ENCODE data around the gene RBM20.
"Not testable (repeated sequence)": the region's sequence is repeated elsewhere in the genome, so short reads cannot be mapped to it uniquely, and the experiment has no call there.

The RBM20 gene

DNA sequence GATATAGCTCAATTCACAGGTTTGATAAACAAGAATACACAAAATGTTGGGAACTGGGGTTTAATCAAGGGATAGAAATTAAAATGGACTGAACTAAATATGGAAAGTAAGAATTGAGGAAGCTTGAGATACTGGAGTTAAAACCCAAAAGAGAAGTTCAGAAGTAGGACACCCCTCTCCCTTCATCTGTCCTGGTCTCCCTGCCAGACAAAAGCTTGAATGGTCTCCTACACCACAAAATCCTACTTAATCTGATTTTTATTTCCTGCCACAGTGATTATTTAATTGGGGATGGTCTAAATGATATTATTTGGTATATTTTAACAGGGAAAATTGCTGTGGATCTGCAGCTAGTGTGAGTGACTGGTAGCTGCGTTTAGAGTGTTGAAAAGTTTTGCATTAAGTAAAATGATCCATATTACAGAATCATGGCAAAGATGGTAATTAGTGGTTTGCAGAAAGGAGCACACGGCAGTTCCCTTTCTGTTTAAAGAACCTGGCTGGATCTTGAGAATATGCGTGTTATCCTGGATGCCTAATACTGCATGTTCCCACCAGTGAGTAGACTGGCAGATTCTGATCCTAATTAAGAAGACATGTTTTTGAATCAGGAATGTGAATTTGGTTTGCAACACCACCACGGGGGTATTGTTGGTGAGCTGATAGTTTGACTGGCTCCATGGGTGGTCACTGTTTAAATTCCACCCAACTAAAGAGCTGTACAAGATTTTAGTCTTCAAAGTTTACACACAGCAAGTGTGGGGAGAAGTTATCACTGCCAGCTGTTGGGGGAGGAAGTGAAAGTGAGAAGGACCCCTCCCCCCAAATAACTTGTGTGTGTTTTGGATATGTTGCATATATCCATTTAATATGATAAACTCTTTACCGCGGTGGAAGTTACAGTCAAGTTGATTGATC is 5.5 kb downstream of the RBM20 start:
- DNase-seq = no peak

DNA sequence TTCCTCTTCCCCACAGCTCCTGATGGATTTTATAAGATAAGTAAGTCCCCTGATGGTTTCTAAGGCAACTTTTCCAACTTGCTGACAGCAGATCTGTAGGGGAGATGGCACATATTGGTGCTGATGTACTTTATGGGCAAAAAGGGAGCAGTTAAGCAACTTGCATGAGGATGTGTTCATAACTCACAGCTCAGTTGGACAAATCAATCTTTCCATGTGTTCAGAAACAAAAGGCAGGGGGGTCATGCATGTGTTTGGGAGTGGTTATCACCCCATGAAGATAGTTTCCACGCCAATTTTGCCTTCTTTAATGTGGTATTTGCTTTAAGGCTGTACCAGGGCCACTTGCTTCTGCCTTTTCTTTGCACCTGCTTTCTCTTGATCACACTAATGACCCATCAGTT is 6.1 kb downstream of the RBM20 start:
- DNase-seq = no peak

DNA sequence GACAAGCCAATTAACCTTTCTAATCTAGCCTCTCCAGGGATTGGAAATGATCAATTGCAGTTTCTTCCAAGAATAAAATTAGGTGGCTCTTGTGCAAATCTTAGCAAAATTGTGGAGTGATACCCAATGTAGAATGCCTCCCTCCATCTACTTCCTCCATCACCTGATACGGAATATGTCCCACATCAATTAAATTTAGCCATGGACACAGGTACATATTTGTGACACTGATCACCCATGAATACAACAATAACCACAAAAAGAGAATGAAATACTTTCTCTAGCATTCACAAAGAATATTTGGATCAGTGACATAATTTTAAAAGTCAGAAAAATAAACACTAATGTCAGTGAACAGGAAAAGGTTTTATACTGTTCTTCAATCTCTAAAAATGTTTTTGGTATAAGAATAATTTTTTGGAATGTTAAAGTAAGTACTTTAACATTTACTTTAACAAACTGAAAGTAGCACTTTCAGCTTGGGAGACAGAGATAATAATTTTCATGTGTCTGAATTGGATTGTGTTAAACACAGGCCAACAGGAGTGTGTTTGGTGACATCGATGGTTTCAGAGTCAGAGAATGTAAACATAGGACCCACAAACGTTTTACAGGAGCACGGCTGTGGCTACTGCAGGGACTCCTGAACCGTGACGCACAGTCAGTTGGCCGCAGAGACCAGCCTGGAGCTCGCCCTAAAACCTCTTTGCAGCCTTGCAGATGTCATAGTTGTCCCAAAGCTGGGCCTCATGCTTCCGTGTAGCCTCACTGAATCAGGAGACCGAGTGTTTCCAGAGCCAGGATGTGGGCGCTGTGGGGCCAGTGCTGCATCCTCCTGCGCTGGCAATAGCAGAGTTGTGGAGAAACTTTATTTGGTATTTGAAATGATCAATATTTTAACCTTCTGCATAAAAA is 7.2 kb downstream of the RBM20 start:
- DNase-seq = no peak

DNA sequence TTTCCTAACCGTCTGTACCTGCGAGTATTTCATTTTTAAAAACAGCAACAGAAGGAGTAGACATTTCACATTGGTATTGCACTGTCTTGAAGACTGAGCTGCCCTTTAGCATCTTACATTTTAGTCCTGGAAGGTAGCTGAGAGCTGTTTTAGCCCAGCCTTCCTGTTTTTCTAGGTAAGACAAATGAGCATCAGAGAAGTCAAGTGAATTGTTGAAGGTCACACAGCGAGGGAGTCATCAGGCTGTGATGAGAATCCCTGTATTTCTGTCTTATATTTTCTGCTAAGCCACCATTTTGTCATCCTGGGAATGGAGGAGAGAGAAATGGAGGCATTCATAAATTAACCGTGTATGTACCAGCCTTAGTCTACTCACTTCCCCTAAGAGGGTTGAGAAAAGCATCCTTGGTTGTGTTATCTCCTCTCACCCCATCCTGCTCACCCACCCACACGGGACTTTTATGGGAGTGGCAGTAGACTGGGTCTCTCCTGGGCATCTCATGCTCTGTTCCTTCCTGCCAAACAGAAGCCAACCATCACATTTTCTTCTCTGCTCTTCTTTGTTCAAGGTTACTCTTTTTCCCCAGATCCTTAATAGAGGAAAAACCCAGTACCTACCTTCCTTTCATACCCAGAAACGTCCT is 8.5 kb downstream of the RBM20 start:
- no peak for DNase-seq

DNA sequence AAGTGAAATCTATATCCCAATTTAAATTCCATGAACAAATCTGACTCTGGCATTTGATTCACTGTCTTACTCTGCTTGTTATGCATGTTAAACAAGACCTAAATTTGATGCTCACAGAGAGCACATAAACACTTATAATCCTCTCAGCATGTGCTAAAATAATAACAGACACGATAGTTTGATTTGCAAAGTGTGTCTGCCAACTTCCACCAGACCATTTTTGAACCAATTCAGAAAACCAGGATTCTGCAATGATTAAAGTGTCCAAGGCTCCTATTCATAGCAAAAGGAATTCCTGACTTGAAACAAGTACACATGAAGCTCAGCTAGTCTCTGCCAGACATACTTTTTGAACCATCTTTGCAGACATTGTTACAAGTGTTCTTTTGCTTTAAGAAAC is 11.2 kb downstream of the RBM20 start:
- DNase-seq = no peak

DNA sequence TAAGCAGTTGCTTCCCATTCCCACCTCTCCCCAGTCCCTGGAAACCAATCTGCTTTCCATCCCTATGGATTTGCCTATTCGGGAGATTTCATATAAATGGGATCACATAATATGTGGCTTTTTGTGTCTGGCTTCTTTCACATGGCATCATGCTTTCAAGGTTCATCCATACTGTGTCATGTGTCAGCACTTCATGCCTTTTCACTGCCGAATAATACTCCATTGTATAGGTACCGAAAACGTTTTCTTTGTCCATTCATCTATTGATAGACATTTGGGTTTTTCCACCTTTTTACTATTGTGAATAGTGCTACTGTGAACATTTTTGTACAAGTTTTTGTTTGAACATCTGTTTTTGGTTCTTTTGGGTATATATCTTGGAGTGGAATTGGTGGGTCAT is 12.5 kb downstream of the RBM20 start:
- no peak for DNase-seq

DNA sequence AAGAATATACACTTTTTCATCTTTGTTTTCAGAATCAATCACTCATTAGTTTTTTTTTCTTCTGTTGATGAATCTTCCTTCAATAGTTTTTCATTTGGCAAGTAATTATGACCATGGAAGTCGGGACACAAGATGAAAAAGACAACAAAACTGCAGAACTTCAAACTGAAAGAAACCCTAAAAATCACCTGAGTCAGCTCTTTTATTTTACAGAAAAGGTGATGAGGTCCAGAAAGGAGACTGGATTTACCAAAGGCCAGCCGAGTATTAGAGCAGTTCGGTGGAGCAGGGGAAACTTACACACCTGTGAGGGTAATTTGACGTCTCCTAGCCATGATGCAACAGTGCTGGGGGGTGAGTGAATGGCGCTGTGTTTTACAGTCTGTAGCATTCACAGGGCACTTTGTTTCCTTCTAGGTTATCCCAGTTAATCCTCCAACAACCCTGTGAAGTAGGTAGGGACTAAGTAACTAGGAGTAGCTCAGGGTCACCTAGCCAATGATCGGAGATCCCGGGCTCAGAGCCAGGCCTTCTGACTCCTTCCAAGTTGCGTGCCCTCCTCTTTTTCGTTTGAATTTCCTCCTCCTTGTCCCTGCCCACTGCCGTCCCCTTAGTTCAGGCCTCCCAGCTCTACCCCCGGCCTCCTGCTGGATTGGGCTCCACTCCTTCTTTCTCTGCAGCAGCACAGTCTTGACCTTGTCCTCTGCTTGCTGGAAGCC is 14.0 kb downstream of the RBM20 start:
- DNase-seq = no peak

DNA sequence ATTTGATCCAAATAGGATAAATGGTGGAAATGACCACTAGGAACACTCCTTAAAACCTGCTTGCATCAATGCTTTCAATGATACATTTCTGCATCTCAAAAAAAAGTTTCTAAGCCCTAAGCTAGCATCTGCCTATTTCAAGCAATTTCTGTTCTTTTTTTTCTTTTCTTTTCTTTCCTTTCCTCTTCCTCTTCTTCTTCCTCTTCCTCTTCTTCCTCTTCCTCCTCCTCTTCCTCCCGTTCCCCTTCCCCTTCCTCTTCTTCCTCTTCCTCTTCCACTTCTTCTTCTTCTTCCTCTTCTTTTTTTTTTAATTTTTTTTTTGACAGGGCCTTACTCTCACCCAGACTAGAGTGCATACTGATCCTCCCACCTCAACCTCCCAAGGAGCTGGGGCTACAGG is 15.4 kb downstream of the RBM20 start:
- no peak for DNase-seq

DNA sequence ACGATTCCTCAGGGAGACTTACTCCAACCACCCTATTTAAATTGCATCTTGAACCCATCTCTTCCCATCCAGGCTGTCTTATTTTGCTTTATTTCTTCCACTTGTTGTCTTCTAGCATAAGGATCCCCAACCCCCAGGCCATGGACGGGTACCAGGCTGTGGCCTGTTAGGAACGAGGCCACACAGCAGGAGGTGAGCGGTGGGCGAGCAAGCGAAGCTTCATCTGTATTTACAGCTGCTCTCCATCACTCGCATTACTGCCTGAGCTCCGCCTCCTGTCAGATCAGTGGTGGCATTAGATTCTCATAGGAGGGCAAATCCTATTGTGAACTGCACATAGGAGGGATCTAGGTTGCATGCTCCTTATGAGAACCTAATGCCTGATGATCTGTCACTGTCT is 16.2 kb downstream of the RBM20 start:
- DNase-seq = not testable (repeated sequence)

DNA sequence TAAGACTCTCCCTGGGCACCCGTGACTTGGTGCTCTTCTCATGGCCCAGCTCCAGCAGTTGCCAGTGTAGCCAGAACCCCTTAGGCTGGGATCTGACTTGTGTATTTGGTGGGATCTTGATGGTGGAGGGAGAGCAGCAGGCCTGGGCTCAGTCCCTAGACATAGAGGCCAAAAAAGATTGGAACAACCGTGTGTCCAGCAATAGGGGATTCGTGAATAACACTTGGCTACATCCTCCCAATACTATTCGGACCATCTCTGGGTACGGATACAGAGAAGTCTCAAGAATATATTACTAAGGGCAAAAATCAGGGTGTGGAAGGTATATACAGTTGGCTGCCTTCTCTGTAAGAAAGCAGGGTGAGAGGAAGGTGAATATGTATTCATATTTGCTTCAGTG is 17.2 kb downstream of the RBM20 start:
- no peak for DNase-seq

DNA sequence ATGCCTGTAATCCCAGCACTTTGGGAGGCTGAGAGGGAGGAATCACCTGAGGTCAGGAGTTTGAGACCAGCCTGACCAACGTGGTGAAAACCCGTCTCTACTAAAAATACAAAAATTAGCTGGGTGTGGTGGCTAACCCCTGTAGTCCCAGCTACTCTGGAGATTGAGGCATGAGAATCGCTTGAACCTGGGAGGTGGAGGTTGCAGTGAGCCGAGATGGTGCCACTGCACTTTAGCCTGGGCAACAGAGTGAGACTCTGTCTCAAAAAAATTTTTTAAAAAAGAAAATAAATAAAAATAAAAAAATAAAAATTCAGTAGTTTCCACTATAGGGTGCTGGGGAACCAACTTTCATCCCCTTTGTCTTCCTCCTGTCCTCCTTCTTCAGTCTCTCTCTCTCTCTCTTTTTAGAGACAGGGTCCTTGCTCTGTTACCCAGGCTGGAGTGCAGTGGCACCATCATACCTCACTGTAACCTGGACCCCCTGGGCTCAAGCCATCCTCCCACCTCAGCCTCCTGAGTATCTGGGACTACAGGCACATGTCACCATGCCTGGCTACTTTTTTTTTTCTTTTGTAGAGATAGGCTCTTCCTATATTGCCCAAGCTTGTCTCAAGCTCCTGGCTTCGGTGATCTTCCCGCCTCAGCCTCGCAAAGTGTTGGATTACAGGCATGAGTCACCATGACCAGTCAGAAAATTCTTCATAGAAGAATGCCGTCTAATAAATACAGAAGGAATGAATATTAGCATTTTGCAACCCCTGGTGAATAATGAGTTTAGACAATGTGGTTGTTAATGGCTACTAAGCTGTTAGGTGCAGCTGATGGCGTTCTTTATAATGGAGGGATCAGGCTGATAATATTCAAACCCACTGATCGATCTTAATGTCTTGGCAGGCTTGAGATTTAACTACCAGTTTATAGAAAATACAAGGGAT is 20.6 kb downstream of the RBM20 start:
- DNase-seq = no peak

DNA sequence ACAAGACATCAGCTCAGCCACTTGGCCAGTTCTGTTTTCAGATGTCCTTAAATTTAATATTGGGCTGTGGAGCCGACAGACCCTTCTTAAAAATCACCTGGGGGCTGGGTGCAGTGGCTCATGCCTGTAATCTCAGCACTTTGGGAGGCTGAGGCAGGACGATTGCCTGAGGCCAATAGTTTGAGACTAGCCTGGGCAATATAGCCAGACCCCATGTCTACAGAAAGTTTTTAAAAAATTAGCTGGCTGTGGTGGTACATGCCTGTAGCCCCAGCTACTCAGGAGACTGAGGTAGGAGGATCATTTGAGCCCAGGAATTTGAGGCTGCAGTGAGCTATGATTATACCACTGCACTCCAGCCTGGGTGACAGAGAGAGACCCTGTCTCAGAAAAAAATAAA is 22.1 kb downstream of the RBM20 start:
- DNase-seq = not testable (repeated sequence)

DNA sequence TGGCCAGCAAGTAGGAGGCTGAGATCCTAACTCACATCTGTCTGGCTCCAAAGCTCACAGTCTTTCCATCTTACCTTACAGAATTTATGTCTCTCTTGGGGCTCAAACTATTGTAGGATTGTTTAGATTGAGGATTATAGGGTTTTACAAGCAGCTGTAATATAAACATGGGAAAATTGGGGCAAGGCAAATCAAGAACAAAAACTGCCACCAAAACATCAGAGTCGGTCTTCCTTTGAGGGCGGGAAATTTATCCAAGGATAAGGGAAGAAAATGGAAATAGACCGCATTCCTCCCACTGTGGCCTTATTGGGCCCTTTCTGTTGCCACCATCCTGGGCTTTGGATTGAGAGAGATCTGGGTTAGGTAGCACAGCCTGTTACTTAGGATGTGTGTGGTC is 22.5 kb downstream of the RBM20 start:
- DNase-seq = no peak

DNA sequence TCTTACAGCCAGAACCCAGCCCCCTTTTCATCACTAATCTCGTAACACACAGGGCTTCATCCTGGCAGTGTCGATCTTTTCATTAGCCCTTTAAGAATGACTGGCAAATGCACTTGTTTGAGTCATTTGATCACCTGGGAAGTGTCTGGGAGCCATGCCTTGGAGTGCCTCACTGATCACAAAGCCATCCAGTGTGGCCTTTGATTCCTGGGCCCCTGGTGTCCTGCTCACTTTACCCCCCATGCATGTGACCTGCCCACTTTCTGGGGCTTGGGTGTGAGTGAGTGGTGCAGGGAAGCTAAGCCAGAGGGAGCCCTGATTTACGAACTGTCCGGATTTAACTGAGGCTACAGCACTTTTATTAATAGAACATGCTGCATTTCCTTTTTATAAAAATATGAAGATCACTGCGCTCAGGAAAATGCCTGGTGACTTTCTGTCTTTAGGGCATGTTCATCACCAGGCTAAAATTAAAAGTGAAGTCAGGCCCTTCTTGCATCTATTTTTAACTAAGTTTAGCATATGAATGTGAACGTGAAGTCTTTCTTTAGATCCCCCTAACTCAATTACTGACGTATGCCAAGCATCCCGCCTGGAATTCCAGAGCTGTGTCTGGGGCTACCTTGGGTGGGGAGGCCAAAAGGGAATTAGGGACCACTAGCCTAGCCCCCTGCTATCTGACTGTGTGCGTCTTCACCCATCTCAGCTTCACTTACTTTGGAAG is 23.6 kb downstream of the RBM20 start:
- DNase-seq = no peak

DNA sequence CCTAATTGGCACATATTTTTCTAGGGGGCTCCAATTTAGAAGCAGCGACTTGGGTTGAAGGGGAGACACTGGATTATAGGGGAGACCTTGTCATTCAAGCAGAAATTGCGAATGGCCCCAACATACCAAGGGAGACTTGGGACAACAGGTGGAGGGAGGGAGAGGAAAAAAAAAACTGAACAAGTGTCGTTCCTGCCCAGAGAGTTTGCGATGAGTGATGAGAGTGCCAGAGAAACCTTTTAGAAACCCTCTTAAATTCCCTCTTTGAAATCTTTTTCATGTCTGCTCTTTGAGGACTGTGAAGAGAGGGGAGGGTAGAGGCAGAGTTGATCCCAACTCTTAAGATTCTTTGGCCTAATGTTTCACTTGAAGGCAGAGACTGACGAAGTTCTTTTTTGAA is 24.3 kb downstream of the RBM20 start:
- DNase-seq = no peak

DNA sequence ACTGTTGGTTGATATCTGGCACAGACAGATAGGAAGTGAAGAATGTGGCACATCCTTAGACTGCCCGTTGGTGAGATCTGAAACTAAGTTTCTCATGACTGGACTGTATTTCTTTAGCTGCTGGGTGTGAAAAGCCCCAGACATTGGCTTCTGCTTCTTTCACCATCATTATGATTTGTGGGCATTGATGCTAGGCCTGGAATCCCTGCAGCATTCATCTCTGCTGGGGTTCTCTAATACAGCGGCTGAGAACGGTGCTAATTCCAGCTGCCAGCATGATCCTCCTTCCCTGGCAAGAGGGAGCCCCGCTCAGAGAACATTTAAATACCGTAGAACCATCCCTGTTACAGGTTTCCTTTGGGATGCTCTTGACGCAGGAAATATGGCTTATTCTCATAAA is 26.2 kb downstream of the RBM20 start:
- no peak for DNase-seq

DNA sequence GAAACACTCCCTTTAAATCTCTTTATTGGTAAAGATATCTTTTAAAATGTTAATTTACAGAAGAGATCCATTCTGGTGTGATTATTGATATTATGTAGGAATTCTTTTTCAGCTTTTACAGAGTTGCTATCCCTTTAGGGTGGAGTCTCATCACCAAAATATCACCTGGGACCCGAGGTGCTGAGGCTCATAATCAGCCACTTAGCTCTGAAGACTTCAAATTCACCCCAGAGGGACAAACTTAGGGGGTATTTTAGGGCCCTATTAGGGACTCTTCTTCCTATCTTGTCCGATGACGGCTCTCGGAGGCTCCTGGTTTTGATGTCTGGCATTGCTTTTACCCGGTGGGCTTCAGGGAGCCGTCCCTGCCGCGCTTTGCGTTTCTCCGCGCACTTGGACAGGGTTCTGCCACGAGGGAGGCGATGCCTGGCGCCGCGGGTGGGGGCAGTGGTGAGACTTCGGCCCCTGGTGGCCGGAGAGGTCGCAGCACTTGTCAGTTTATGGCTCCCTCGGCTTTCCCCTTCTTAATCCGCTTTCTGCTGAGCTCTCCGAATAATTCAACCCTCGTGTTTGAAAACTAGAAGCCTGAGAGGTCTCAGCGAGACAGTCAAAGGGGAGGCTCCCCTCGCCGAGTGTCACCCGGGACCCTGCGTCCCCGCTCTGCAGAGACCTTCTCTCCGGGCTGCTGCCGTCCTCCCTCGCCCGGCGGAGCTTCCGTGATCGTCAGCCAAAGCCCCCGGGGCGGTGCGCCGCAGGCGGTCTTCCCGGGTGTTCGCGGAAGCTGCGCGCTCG is 27.8 kb downstream of the RBM20 start:
- DNase-seq = peak; percentile 4

DNA sequence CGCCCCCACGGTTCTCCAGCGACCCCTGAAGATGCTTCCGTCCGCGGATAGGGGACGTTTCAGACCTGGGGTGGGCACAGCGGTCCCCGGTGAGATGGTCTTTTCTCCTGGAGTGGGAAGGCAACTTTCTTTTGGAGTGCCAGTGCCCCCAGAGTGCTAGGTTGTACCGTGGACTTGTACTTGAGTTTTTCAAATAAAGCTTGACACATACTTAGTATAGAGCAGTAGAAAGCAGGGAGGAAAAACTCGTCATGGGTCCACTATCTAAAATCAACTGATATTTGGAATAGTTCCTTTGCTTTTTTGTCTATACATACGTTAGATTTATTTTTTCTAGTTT is 28.4 kb downstream of the RBM20 start:
- DNase-seq = no peak

DNA sequence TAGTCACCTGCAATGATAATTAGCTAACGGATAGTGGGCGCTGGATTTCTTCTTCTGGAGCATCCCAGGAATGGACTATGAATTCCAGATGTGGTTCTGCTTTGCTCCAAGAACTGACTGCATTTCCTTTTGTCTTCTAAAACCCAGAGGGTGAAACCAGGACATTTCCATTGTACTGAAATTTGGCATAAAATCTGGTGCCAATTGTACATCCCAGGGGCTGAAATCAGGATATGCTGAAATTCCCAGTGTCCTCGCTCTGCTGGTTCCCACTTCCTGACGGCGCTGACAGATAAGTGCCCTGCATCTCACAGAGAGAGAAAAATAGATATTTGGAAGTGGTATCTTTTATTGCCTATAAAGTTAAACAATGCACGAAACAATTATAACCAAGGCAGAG is 31.9 kb downstream of the RBM20 start:
- no peak for DNase-seq

Measured in NCI-H748 treated with DMSO at 0.1 percent for 48 hours (cell line).